ENCODE results near the gene OCEL1. TPM values are rescaled to one million over a fixed set of nuclear protein-coding genes. Genes with fewer than 3 reads are reported as not detected.

The OCEL1 gene
- total and polyA plus RNA-seq, 2 of the 13 experiments (the other 11 are each of a cell fraction or from before 2014, with no cell fraction given) = 10.6 to 17.2 TPM

- TF ChIP-seq SNAPC4 (CRISPR knock-in tag; IDR thresholded peaks at IDR 0.05) (no peak), RAD21 (CRISPR knock-in tag; IDR thresholded peaks at IDR 0.05) (no peak), RARA (CRISPR knock-in tag; IDR thresholded peaks at IDR 0.05) (peak; percentile 40; the same call in 1 of the 2 replicates), PLSCR1 (CRISPR knock-in tag; IDR thresholded peaks at IDR 0.05; ENCODE audit: borderline replicate concordance) (no peak), ZBTB10 (CRISPR knock-in tag; IDR thresholded peaks at IDR 0.05; ENCODE audit: borderline replicate concordance) (no peak), SMC3 (IDR thresholded peaks at IDR 0.05; ENCODE audit: low read length) (no peak), ZNF33A (CRISPR knock-in tag; IDR thresholded peaks at IDR 0.05; ENCODE audit: borderline replicate concordance) (no peak), THRA (CRISPR knock-in tag; IDR thresholded peaks at IDR 0.05; ENCODE audit: borderline replicate concordance) (peak; percentile 36), ZNF605 (CRISPR knock-in tag; IDR thresholded peaks at IDR 0.05) (no peak), ZNF431 (CRISPR knock-in tag; IDR thresholded peaks at IDR 0.05; ENCODE audit: borderline replicate concordance, low read depth) (no peak), GABPB1 (CRISPR knock-in tag; IDR thresholded peaks at IDR 0.05) (peak; percentile 63; the same call in 1 of the 2 replicates), SMYD3 (CRISPR knock-in tag; IDR thresholded peaks at IDR 0.05) (no peak), ZNF121 (CRISPR knock-in tag; IDR thresholded peaks at IDR 0.05) (peak; percentile 61), GPN1 (CRISPR knock-in tag; IDR thresholded peaks at IDR 0.05; ENCODE audit: borderline replicate concordance) (no peak), GLI4 (CRISPR knock-in tag; IDR thresholded peaks at IDR 0.05; ENCODE audit: borderline replicate concordance) (no peak), NFIC (IDR thresholded peaks at IDR 0.05; ENCODE audit: low read length) (no peak), TRIM22 (IDR thresholded peaks at IDR 0.05) (no peak), ERF (CRISPR knock-in tag; IDR thresholded peaks at IDR 0.05) (peak; percentile 28; the same call in 1 of the 2 replicates), ZBTB8A (CRISPR knock-in tag; IDR thresholded peaks at IDR 0.05; ENCODE audit: borderline replicate concordance, low read depth) (no peak)
These were observed 29.2 kb downstream of the OCEL1 start (continued) for GRCh38 chr19:17255150-17255621.

All from HepG2 (cell line).